GM06990 (cell line): Measurements from ENCODE around the gene CACNA1D.

Experiments used
- DNase-seq: peaks from one replicate; pipeline ENCODE4 v3.0.0-alpha.2; 2011; ENCODE audit not compliant: insufficient read length; ENCODE audit errors: extremely low read depth
- H3K27me3 ChIP-seq: replicated peaks from 2 replicates; pipeline ENCODE4 v1.6.0; 2011; ENCODE audit warnings: low read length; ENCODE audit not compliant: control insufficient read depth, insufficient read depth
- H3K36me3 ChIP-seq: 2 replicates; pipeline ENCODE4 v1.5.1; 2011; ENCODE audit warnings: low read length; ENCODE audit not compliant: control insufficient read depth, insufficient read depth
- H3K4me3 ChIP-seq: replicated peaks from 2 replicates; pipeline ENCODE4 v1.5.1; 2011; ENCODE audit warnings: low read depth, mild to moderate bottlenecking, control low read depth, low read length
- TF ChIP-seq, protein P1 (sequence below): IDR thresholded peaks from 2 replicates; pipeline ENCODE4 v1.5.1; 2011; ENCODE audit warnings: low read length, control low read depth, mild to moderate bottlenecking, inconsistent platforms; ENCODE audit not compliant: insufficient read depth, poor library complexity, severe bottlenecking

CACNA1D gene

DNA sequence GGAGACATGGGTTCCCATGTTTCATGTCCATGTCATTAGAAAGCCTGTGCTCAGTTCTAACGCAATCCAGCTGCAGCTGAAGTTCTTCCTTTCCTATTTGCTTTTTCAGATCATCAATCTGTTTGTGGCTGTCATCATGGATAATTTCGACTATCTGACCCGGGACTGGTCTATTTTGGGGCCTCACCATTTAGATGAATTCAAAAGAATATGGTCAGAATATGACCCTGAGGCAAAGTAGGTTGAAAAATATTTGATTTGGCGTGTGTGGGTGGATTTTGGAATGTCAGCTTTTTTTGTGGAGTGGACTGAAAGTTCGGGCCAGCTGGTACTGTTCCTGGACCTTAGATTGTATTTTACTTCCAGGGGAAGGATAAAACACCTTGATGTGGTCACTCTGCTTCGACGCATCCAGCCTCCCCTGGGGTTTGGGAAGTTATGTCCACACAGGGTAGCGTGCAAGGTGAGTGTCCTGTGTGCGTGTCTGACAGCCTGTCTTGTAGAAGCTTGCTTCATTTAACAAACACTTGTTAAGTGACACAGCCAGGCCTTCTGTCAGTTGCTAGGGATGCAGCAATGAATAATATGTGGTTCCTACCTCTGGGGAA, 282.2 kb downstream of the CACNA1D start:
- TF ChIP-seq, protein P1, sequence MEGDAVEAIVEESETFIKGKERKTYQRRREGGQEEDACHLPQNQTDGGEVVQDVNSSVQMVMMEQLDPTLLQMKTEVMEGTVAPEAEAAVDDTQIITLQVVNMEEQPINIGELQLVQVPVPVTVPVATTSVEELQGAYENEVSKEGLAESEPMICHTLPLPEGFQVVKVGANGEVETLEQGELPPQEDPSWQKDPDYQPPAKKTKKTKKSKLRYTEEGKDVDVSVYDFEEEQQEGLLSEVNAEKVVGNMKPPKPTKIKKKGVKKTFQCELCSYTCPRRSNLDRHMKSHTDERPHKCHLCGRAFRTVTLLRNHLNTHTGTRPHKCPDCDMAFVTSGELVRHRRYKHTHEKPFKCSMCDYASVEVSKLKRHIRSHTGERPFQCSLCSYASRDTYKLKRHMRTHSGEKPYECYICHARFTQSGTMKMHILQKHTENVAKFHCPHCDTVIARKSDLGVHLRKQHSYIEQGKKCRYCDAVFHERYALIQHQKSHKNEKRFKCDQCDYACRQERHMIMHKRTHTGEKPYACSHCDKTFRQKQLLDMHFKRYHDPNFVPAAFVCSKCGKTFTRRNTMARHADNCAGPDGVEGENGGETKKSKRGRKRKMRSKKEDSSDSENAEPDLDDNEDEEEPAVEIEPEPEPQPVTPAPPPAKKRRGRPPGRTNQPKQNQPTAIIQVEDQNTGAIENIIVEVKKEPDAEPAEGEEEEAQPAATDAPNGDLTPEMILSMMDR, result no peak
- H3K36me3 ChIP-seq, result no peaks in the 10 kb centered on the region
- no peaks in the 10 kb centered on the region for H3K27me3 ChIP-seq
- H3K4me3 ChIP-seq, result no peak overlapping the region
- DNase-seq, result no peak

DNA sequence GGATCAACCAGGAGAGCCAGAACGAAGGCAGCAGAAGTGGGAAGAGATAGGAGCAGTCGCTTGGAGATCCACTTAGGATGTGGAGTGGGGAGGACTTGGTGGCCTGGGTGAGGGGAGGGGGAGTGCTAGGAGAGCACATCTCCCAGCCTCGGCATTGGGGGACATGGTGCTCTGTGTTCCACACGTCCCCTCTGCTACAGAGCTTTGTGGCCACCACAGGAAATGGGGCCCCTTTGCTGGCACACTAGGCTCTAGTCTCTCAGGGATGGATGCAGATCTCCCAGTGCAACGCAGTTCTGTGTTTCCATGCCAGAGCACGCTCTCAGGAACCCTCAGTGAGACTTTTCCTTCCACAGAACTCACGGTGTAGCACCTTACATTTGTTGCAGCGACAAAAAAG, 283.1 kb downstream of the CACNA1D start:
- no peak for DNase-seq
- Histone ChIP-seq H3K36me3 (no peaks in the 10 kb centered on the region), H3K4me3 (no peak overlapping the region), H3K27me3 (no peaks in the 10 kb centered on the region)
- TF ChIP-seq, protein P1, result no peak

DNA sequence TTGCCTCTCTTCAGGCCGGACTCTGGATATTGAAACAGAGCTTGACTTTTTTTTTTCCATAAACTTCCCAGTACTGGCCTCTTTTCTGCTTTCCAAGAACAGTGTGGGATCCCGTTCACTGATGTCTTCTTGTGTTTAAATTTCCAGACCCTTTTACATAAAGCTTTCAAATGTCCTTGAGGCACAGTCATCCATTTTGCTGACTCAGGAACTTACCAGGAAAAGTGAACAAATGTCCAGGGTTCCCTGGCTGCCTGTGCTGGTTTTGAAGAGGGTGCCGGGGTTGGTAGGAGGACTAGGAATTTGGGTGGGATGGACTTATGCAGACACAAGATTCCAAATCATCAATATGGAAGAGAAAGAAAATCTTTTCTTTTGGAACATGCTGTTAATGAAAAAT, 283.7 kb downstream of the CACNA1D start:
- no peaks in the 10 kb centered on the region for H3K27me3 ChIP-seq
- H3K4me3 ChIP-seq, result no peak overlapping the region
- TF ChIP-seq, protein P1, result no peak
- no peaks in the 10 kb centered on the region for H3K36me3 ChIP-seq
- DNase-seq, result no peak

DNA sequence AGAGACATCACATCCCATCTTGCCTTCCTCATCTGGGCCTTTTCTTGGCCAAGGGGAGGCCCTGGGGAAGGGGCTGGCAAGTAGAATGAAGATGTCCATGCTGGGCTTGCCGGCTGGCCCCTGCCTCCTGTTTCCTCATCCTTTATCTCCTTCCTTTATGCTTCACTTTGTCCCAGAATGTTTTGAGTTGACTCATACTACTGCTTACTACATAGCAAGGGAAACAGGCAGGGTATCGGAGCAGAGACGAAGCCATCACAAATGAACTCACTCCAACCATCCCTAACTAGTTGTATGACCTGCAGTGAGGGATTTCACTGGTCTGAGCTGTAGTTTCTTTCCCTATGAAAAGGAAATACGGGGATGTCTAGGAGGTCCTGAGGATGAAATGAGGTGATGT, 285.8 kb downstream of the CACNA1D start:
- DNase-seq, result no peak
- no peak overlapping the region for H3K4me3 ChIP-seq
- TF ChIP-seq, protein P1, result no peak
- H3K36me3 ChIP-seq, result no peaks in the 10 kb centered on the region
- no peaks in the 10 kb centered on the region for H3K27me3 ChIP-seq

DNA sequence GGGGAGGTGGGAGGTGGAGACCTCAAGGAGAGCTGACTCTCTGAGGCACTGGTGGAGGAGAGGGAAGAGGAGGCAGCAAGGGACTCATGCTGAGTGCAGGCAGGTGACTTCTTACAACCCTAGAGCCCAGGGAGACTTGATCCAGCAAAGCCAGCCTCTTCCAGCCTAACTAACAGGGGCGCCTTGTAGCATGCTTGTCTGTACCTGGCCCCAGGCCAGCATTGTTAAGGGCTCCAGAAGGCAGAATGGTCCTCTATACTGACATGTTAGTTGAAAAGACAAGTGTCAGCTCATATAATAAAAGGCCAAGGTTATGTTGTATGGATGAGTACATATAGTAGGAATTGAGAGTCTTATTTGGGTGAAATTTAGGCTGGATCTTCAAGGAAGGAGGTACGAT, 286.4 kb downstream of the CACNA1D start:
- no peak for DNase-seq
- no peak overlapping the region for H3K4me3 ChIP-seq
- TF ChIP-seq, protein P1, result no peak
- H3K27me3 ChIP-seq, result no peaks in the 10 kb centered on the region
- H3K36me3 ChIP-seq, result no peaks in the 10 kb centered on the region

DNA sequence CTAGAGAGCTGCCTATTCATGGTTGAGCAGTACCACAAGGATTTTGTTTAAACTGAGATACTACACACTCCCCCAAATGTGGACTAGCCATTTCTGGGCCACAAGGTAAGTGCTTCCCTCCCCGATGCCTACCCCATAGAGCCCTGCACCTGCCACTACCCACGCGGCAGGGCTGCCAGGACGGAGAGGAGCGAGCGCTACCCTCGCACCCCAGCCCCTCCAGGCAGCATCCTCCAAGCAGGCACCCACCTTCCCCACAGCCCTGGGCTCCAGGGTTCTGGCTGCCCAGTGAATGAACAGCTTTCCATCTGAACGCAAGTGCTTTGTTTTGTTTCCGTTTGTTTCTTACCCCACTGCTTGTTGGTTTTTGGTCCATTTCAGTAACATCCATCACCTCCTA, 292.6 kb downstream of the CACNA1D start:
- TF ChIP-seq, protein P1, result no peak
- no peaks in the 10 kb centered on the region for H3K27me3 ChIP-seq
- H3K36me3 ChIP-seq, result no peaks in the 10 kb centered on the region
- H3K4me3 ChIP-seq, result no peak overlapping the region
- DNase-seq, result no peak
